GM13977 (cell line): ENCODE measurements around the gene MKLN1.

Source experiments
- DNase-seq: peaks from one replicate; pipeline ENCODE4 v3.0.0; 2012; ENCODE audit warnings: low spot score
- in situ Hi-C: fragments of 300-500 bp; cut with MboI; formaldehyde crosslinking; loops from one replicate; pipeline ENCODE4 v1.12.0; 2022; ENCODE audit warnings: low sequenced_read_pairs, low pct_unique_long_range_greater_than_20kb, mixed read lengths, inconsistent platforms; ENCODE audit not compliant: unreplicated experiment
- TF ChIP-seq, protein P1 (sequence below): IDR thresholded peaks from 2 replicates; pipeline ENCODE4 v1.5.1; 2012; ENCODE audit warnings: mild to moderate bottlenecking, control low read depth; ENCODE audit not compliant: insufficient read depth; ENCODE audit errors: extremely low read depth, missing control alignments

MKLN1 gene

DNA sequence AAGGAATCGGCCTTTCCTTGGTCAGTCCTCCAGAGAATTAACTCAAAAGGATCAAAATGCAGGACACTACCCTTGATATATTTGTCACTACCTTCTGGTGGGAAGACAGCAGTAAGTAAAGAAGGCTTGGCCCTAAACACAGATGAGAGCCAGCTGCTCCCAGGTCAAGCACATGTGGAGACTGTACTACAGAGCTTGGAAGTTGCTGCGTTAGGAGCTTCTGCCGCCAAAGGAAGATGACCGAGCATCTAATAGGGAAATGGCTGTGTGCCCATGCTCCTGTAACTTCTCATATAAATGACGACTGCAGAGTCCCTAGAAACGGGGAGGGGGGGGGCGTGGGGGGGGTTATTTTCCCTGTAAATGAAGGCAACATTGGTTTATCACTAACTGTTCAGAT lies 169.8 kb downstream of the MKLN1 start:
- in situ Hi-C loops = no loop called here
- no peak for DNase-seq
- TF ChIP-seq, protein P1, sequence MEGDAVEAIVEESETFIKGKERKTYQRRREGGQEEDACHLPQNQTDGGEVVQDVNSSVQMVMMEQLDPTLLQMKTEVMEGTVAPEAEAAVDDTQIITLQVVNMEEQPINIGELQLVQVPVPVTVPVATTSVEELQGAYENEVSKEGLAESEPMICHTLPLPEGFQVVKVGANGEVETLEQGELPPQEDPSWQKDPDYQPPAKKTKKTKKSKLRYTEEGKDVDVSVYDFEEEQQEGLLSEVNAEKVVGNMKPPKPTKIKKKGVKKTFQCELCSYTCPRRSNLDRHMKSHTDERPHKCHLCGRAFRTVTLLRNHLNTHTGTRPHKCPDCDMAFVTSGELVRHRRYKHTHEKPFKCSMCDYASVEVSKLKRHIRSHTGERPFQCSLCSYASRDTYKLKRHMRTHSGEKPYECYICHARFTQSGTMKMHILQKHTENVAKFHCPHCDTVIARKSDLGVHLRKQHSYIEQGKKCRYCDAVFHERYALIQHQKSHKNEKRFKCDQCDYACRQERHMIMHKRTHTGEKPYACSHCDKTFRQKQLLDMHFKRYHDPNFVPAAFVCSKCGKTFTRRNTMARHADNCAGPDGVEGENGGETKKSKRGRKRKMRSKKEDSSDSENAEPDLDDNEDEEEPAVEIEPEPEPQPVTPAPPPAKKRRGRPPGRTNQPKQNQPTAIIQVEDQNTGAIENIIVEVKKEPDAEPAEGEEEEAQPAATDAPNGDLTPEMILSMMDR = no peak

DNA sequence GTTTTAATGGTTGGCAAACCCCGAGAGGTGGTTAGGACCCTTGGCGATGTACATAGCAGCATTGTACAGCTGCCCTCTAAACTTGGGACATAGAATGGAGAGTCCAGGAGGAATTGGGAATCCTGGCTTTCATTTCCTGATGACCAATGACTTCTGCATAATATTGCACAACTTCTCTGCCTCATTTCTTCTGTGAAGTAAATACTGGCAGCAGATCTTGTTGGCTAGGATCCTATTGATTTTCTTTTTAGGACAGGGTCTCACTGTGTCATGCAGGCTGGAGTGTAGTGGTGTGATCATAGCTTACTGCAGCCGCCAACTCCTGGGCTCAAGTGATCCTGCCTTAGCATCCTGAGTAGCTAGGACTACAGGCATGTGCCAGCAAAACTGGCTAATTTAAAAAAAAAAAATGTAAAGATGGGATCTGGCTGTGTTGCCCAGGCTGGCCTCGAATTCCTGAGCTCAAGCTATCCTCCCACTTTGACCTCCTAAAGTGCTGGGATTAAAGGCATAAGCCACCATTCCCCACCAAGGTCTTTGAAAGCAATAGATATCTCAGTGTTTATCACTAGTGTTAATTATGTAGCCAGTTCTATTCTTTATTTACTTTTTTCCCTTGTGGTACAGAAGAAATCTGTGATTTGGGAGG lies 170.7 kb downstream of the MKLN1 start:
- in situ Hi-C loops = no loop called here
- TF ChIP-seq, protein P1 = no peak
- DNase-seq = no peak

DNA sequence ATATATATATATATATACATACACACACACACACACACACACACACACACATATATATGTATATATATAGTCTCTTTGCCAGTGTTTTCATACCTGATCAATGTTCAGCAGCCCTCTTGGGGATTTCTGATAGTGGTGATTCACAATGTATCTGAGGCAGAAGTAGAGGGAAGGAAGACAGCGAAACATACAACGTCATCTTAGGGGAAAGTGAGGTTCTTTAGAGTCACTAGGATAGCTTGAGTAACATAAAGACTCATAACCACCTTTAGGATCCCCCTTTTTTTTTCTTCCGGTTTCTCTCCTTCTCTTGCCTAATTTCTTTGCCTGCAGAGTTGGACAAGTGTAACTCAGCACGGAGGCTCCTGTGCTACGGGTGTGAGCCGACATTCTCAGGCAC lies 172.1 kb downstream of the MKLN1 start:
- no peak for DNase-seq
- in situ Hi-C loops = no loop called here
- TF ChIP-seq, protein P1 = no peak

DNA sequence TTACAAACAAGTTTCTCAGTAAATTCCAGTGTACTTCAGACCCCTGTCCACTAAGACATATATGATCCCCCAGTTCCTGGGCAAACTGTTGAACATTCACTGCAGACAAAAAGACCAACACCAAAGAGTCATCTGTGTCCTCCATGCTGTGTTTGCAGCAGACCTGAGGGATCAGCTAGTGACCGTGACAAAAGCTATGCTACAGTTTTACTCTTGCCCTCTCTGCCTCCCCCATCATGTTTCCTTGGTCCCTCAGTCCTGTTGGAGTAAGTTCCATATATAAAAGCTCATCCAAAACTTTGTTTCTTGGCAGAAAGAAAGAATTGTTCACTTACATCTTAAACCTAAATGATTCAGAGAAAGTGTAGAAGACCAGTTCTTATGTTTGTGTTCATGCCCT lies 172.7 kb downstream of the MKLN1 start:
- TF ChIP-seq, protein P1 = no peak
- no peak for DNase-seq

DNA sequence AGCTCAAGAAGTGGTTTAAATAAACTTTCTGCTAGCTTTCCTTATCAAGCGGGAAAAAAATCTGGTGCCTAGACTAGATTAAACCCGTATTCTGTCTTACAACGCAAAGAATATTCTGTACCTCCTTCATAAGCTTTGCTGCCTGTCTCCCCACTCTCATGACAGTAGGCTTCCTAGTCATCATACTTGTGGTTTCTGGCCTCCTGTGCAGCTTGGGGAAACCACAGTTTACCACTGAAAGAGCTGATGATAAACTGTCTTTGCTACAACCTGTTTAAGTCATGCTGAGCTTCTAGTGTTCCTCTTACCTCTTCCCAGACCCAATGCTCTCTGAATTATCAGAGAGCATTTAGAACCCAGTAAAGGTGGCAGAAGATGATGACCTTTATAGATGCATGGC lies 173.7 kb downstream of the MKLN1 start:
- TF ChIP-seq, protein P1 = no peak
- in situ Hi-C loops = no loop called here
- no peak for DNase-seq

More for the DNA sequence above, 172.7 kb downstream of the MKLN1 start:
- in situ Hi-C loops = no loop called here

DNA sequence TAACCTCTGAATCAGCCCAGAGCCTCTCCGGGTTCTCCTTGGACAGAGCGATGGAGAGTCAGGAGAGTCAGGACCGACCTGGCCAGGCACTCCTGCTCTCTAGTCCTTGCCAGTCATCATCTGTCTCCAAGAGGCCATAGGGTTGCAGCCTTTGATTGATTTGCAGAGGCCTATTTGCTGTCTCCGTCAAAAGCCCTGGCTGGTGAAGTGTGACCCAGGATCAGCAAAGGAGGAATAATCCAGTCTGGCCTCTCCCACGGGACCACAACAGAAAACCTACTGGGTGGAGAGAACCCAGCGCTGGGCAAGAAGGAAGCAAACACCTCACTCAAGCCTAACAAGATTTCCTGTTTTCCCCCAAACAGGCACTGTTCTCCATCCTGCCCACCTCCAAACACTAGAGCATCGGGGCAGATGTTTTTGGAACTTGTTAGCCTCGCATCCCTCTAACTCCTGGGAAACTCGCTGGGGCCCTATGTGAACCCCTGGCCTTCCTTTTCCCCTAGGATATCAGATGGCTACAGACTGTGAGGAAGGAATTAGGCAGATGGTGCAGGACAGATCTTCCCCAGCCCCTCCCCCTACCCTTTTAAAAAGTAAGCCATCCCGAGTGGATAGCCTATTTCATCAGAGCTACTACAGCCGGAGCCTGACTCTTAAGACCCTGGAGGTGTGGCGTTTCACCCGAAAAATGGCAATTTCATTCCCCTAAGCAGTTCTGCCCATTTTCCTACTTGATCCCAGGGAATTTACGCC lies 174.4 kb downstream of the MKLN1 start:
- TF ChIP-seq, protein P1 = no peak
- no peak for DNase-seq
- in situ Hi-C loops = no loop called here
